ENCODE data around the gene UBE2L5.

GRCh38 chr13:30403456-30403855, 18.8 kb upstream of the UBE2L5 start:
- TF ChIP-seq CTCF (conservative IDR thresholded peaks at IDR 0.05; ENCODE audit: low read length) (no peak), EZH2phosphoT487 (IDR thresholded peaks at IDR 0.05; ENCODE audit: borderline replicate concordance) (no peak)

Measured in Loucy (cell line).